Muscle of arm (tissue), 12 donors: ENCODE data around the gene GPHN. TPM values are rescaled to one million over a fixed set of nuclear protein-coding genes. Genes with fewer than 3 reads are reported as not detected.

Source experiments
- DNase-seq: peaks from one replicate; pipeline ENCODE4 v3.0.0-alpha.2; 2013
- polyA plus RNA-seq, 12 donors: library from polyadenylated mRNA; unstranded; fragments of 120-200 nt; gene quantifications; one replicate each; pipeline ENCODE4 v1.2.1, GENCODE V29; 2013; ENCODE audit not compliant: insufficient read length in 12 of 12

The GPHN gene
- polyA plus RNA-seq, 12 donors, result 6.3 to 20.5 (median 17.6) TPM; not detected in 1

GRCh38 chr14:66595394-66595793, 87.4 kb downstream of the GPHN start:
- DNase-seq, result no peak

GRCh38 chr14:66596241-66596985, 88.5 kb downstream of the GPHN start:
- DNase-seq, result no peak

- no peak for DNase-seq
Observed at GRCh38 chr14:66600416-66600815, 92.5 kb downstream of the GPHN start.

GRCh38 chr14:66601932-66602578, 94.1 kb downstream of the GPHN start:
- no peak for DNase-seq

GRCh38 chr14:66603945-66604344, 96.0 kb downstream of the GPHN start:
- no peak for DNase-seq

- no peak for DNase-seq
Observed at GRCh38 chr14:66606826-66607225, 98.9 kb downstream of the GPHN start.

GRCh38 chr14:66610154-66610563, 102.2 kb downstream of the GPHN start:
- DNase-seq, result no peak

- DNase-seq, result no peak
Observed at GRCh38 chr14:66613344-66613743, 105.4 kb downstream of the GPHN start.

GRCh38 chr14:66619952-66620351, 112.0 kb downstream of the GPHN start:
- DNase-seq, result no peak

- DNase-seq, result no peak
Observed at GRCh38 chr14:66623838-66624237, 115.9 kb downstream of the GPHN start.

- DNase-seq, result peak; percentile 42
Observed at GRCh38 chr14:66624336-66624937, 116.5 kb downstream of the GPHN start.

GRCh38 chr14:66628636-66629035, 120.7 kb downstream of the GPHN start:
- DNase-seq, result no peak

- DNase-seq, result no peak
Observed at GRCh38 chr14:66629499-66629898, 121.6 kb downstream of the GPHN start.

- DNase-seq, result no peak
Observed at GRCh38 chr14:66634876-66635275, 126.9 kb downstream of the GPHN start.

- DNase-seq, result no peak
Observed at GRCh38 chr14:66635435-66635834, 127.5 kb downstream of the GPHN start.

- DNase-seq, result no peak
Observed at GRCh38 chr14:66636240-66636639, 128.3 kb downstream of the GPHN start.

- DNase-seq, result no peak
Observed at GRCh38 chr14:66638689-66639088, 130.7 kb downstream of the GPHN start.

GRCh38 chr14:66641861-66642635, 134.1 kb downstream of the GPHN start:
- DNase-seq, result no peak

- DNase-seq, result no peak
Observed at GRCh38 chr14:66643344-66643743, 135.4 kb downstream of the GPHN start.

GRCh38 chr14:66645716-66646115, 137.8 kb downstream of the GPHN start:
- DNase-seq, result no peak

GRCh38 chr14:66649498-66649897, 141.6 kb downstream of the GPHN start:
- no peak for DNase-seq

- DNase-seq, result no peak
Observed at GRCh38 chr14:66650491-66650911, 142.6 kb downstream of the GPHN start.
